A673 (cell line): ENCODE results near the gene SETMAR. TPM values are rescaled to one million over a fixed set of nuclear protein-coding genes. Genes with fewer than 3 reads are reported as not detected.

Experiments
- BruUV-seq: library from RNA; stranded (reverse); fragments of 400-500 nt; replicated peaks from 2 replicates; lab custom pipeline; 2021; lab: Mats Ljungman, UMichigan
- CTCF ChIA-PET: fragments of 300-600 bp; sonication (Branson Sonifier 250); formaldehyde crosslinking; loops from one replicate; lab custom pipeline; 2022; ENCODE audit warnings: antibody characterized with exemption; lab: Charles Lee
- POLR2A ChIA-PET: fragments of 300-600 bp; sonication (Branson Sonifier 250); formaldehyde crosslinking; loops from one replicate; lab custom pipeline; 2022; ENCODE audit warnings: antibody characterized with exemption; ENCODE audit not compliant: low non-redundant PET; lab: Charles Lee
- DNase-seq: peaks from one replicate; pipeline ENCODE4 v3.0.0-alpha.2; 2015; ENCODE audit warnings: low spot score
- H3K27ac ChIP-seq: fragments of 200-600 bp; sonication (generic); 2 replicates; pipeline ENCODE4 v1.5.1; 2016; ENCODE audit warnings: mixed run types, low read depth, mild to moderate bottlenecking, mixed read lengths, antibody characterized with exemption, low read length; ENCODE audit not compliant: poor library complexity, severe bottlenecking
- H3K27me3 ChIP-seq: fragments of 200-600 bp; sonication (generic); replicated peaks from 2 replicates; pipeline ENCODE4 v1.6.1; 2017; ENCODE audit warnings: mixed run types, low read depth, mild to moderate bottlenecking, mixed read lengths, antibody characterized with exemption, low read length; ENCODE audit not compliant: insufficient read depth, poor library complexity
- H3K36me3 ChIP-seq: fragments of 200-600 bp; sonication (generic); 2 replicates; pipeline ENCODE4 v1.6.1; 2016; ENCODE audit warnings: mixed run types, mild to moderate bottlenecking, mixed read lengths, antibody characterized with exemption, low read length; ENCODE audit not compliant: insufficient read depth, poor library complexity, severe bottlenecking
- H3K4me1 ChIP-seq: fragments of 200-600 bp; sonication (generic); 2 replicates; pipeline ENCODE4 v1.6.1; 2017; ENCODE audit warnings: mixed run types, mild to moderate bottlenecking, mixed read lengths, antibody characterized with exemption, low read length; ENCODE audit not compliant: insufficient read depth, poor library complexity, severe bottlenecking
- H3K4me3 ChIP-seq: fragments of 200-600 bp; sonication (generic); 2 replicates; pipeline ENCODE4 v1.5.1; 2016; ENCODE audit warnings: low read depth, mixed run types, mild to moderate bottlenecking, mixed read lengths, low read length; ENCODE audit not compliant: poor library complexity, severe bottlenecking
- H3K9me3 ChIP-seq: fragments of 200-600 bp; sonication (generic); 2 replicates; pipeline ENCODE4 v1.6.1; 2016; ENCODE audit warnings: mixed run types, low read depth, mild to moderate bottlenecking, mixed read lengths, antibody characterized with exemption, low read length; ENCODE audit not compliant: poor library complexity, severe bottlenecking
- CTCF ChIP-seq: fragments of 300-800, 200-600 bp; sonication (generic); conservative IDR thresholded peaks from 2 replicates; pipeline ENCODE4 v1.5.1; 2017; ENCODE audit warnings: low read depth, mild to moderate bottlenecking, antibody characterized with exemption, low read length, moderate library complexity, mixed read lengths
- EZH2 ChIP-seq: fragments of 200-600 bp; sonication (generic); IDR thresholded peaks from 2 replicates; pipeline ENCODE4 v1.6.1; 2017; ENCODE audit warnings: borderline replicate concordance, low read depth, mild to moderate bottlenecking, mixed read lengths, antibody characterized with exemption, low read length; ENCODE audit not compliant: poor library complexity, severe bottlenecking
- intact Hi-C: fragments of 100-400 bp; cut with micrococcal nuclease; formaldehyde crosslinking; loops from one replicate; pipeline ENCODE4 v1.10.0; 2022; ENCODE audit not compliant: unreplicated experiment
- total RNA-seq: library from RNA; stranded (reverse); gene quantifications from 2 replicates; pipeline ENCODE4 v1.2.3, GENCODE V29; 2021

SETMAR gene
- total RNA-seq, 1 experiment from 2014 or later = 25.8 TPM

DNA sequence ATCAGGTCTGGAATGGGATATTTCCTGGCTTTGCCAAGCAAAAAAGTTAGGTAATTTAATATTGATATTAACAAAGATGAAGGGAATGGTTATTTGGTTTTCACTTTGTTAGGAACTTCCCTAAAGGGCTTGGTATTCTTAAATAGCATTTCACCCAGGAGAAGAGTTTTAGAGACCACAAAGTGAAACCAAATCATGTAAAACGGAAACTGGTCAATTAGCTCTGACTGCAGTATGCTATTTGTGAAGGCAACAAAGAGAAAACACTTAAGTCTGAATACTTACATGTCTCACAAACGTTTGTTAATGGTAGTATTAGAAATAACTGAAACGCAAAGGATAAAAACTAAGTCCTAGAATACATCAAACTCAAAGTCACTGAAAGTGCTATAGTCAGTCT lies 32.4 kb upstream of the SETMAR start:
- intact Hi-C loops = no loop called here
- no peak for DNase-seq
- BruUV-seq = no TSS peak
- Histone ChIP-seq H3K4me1 (no peaks in the 10 kb centered on the region), H3K9me3 (no peaks in the 10 kb centered on the region), H3K27me3 (peaks cover 23% of the 10 kb centered on the region), H3K36me3 (no peaks in the 10 kb centered on the region), H3K4me3 (no peak overlapping the region), H3K27ac (no peak overlapping the region)
- TF ChIP-seq EZH2 (no peak), CTCF (no peak)
- CTCF ChIA-PET = no interaction called here
- POLR2A ChIA-PET = no interaction called here

DNA sequence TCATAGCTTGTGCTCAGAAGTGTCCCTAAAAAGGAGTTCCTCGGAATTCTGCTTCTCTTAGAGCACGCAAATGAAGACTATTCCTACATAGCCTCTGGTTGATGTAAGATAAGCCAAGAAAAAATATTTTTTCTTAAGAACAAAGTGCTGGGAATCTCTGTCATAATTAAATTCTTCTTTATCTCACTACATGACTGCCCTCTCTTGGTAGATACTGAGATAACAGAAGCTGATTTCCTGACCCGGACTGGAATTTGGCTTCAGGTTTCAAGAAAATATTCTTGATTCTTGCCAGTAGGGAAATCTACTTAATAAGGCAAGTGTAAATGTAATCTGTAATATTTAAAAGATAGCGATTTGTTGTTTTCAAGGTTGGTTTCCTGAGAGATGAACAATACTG lies 31.3 kb upstream of the SETMAR start:
- DNase-seq = peak; percentile 56
- CTCF ChIA-PET = interaction anchor here (1.5 kb wide), 1 partner anchor 1072 kb away, joined by 12 read pairs; no protein-coding TSS in a partner anchor
- intact Hi-C loops = loop anchor here (2.0 kb wide), 1 partner anchor 1071 kb away; no protein-coding TSS in a partner anchor
- H3K27ac ChIP-seq = no peak overlapping the region
- no peaks in the 10 kb centered on the region for H3K9me3 ChIP-seq
- no peaks in the 10 kb centered on the region for H3K36me3 ChIP-seq
- no peak overlapping the region for H3K4me3 ChIP-seq
- BruUV-seq = no TSS peak
- POLR2A ChIA-PET = no interaction called here
- TF ChIP-seq EZH2 (no peak), CTCF (peak; percentile 62)
- peaks cover 27% of the 10 kb centered on the region for H3K27me3 ChIP-seq
- no peaks in the 10 kb centered on the region for H3K4me1 ChIP-seq

DNA sequence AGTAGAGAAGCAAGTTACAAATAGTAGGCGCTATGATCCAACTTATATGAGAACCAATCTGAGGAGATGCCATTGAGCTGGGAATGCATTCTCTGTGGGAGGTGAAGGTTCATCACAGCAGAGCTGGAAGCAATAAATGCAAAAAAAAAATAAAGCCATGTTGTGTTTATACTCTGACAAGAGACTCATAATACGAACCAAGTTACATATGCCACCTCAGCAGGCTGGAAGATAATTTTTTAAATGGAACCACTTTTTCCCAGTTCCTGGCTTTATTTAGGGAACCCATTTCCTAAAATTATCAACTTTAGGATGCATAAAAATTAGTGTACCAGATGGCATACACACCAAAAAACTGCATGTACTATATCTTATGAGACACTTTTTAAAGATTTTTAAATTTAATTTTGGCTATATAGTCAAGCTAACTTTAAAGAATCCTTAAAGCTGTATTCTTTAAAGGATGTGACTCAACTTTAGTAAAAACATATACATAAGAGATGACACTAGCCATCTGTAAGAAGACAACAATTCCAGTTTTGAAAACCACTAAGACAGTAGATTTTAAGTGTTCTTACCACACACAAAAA lies 23.6 kb upstream of the SETMAR start:
- H3K9me3 ChIP-seq = no peaks in the 10 kb centered on the region
- TF ChIP-seq EZH2 (no peak), CTCF (no peak)
- ChIA-PET POLR2A (no interaction called here), CTCF (no interaction called here)
- H3K4me1 ChIP-seq = no peaks in the 10 kb centered on the region
- H3K36me3 ChIP-seq = no peaks in the 10 kb centered on the region
- peaks cover 49% of the 10 kb centered on the region for H3K27me3 ChIP-seq
- H3K4me3 ChIP-seq = no peak overlapping the region
- intact Hi-C loops = no loop called here
- H3K27ac ChIP-seq = no peak overlapping the region
- BruUV-seq = no TSS peak
- DNase-seq = no peak
